HepG2 (cell line): ENCODE data around the gene KLHL17. TPM values are rescaled to one million over a fixed set of nuclear protein-coding genes. Genes with fewer than 3 reads are reported as not detected.
A peak's percentile ranks its signal among the peaks of the same experiment; 100 is the strongest.

Experiments
- ATF1 ChIP-seq: IDR thresholded peaks from 2 replicates; pipeline ENCODE4 v1.6.1; 2016; ENCODE audit warnings: mild to moderate bottlenecking, control low read depth
- BCL3 ChIP-seq: sonication (generic); formaldehyde crosslinking; IDR thresholded peaks from 2 replicates; pipeline ENCODE4 v1.5.1; 2020; ENCODE audit warnings: mild to moderate bottlenecking, missing genetic modification reagents, moderate library complexity
- FOSL2 ChIP-seq: sonication (generic); formaldehyde crosslinking; IDR thresholded peaks from 2 replicates; pipeline ENCODE4 v1.4.0; 2020; ENCODE audit warnings: missing genetic modification reagents
- FOXM1 ChIP-seq: sonication (generic); formaldehyde crosslinking; IDR thresholded peaks from 2 replicates; pipeline ENCODE4 v1.5.0; 2020; ENCODE audit warnings: missing genetic modification reagents
- NFAT5 ChIP-seq: sonication (generic); formaldehyde crosslinking; IDR thresholded peaks from 2 replicates; pipeline ENCODE4 v1.4.0; 2020; ENCODE audit warnings: missing genetic modification reagents
- PBX2 ChIP-seq: IDR thresholded peaks from 2 replicates; pipeline ENCODE4 v1.6.1; 2016; ENCODE audit warnings: control low read depth
- SALL1 ChIP-seq: sonication (generic); formaldehyde crosslinking; IDR thresholded peaks from 2 replicates; pipeline ENCODE4 v1.8.0; 2022; ENCODE audit warnings: mild to moderate bottlenecking, missing genetic modification reagents
- SAP130 ChIP-seq: IDR thresholded peaks from 2 replicates; pipeline ENCODE4 v1.6.1; 2016; ENCODE audit warnings: low read depth
- SP1 ChIP-seq, 2 experiments: fragments of 450-650 bp in 1 of 2; sonication (generic) in 1 of 2; formaldehyde crosslinking in 1 of 2; IDR thresholded peaks; 2 replicates each; pipeline versions ENCODE4 v1.4.0 to v1.6.1; 2016 to 2020; ENCODE audit warnings: missing genetic modification reagents in 1 of 2
- ZBTB25 ChIP-seq: IDR thresholded peaks from 2 replicates; pipeline ENCODE4 v1.6.1; 2018; ENCODE audit warnings: missing genetic modification reagents
- ZC3H13 ChIP-seq: sonication (generic); formaldehyde crosslinking; IDR thresholded peaks from 2 replicates; pipeline ENCODE4 v1.8.1; 2023; ENCODE audit warnings: mild to moderate bottlenecking, missing genetic modification reagents, moderate library complexity
- ZNF281 ChIP-seq: sonication (generic); formaldehyde crosslinking; IDR thresholded peaks from 2 replicates; pipeline ENCODE4 v1.4.0; 2020; ENCODE audit warnings: missing genetic modification reagents, borderline replicate concordance
- ZNF597 ChIP-seq: sonication (generic); formaldehyde crosslinking; IDR thresholded peaks from 2 replicates; pipeline ENCODE4 v1.5.0; 2020; ENCODE audit warnings: missing genetic modification reagents
- polyA plus RNA-seq, 8 experiments: library from polyadenylated mRNA; depleted of rRNA in 3 of 8; stranded (reverse) in 7 of 8; unstranded in 1 of 8; fragments of >200 nt; fragmentation: Illumina TruSeq in 4 of 8; extraction: Trizol in 4 of 8; gene quantifications; 2 replicates each; pipeline versions ENCODE4 v1.2.1 to v1.2.3, GENCODE V29; 2011 to 2016; ENCODE audit warnings: low read depth in 4 of 8, missing spikeins in 1 of 8, mixed read lengths in 1 of 8; ENCODE audit not compliant: insufficient read depth in 1 of 8
- total RNA-seq, 5 experiments: library from RNA; depleted of rRNA; stranded (reverse); fragments of >200 nt; fragmentation: Illumina TruSeq; extraction: Trizol; gene quantifications; 2 replicates each; pipeline ENCODE4 v1.2.3, GENCODE V29; 2016; ENCODE audit warnings: low read depth in 1 of 5

KLHL17 gene
- total and polyA plus RNA-seq, 2 of the 13 experiments (the other 11 are each of a cell fraction or from before 2014, with no cell fraction given), result 9.3 to 24.7 TPM

GRCh38 chr1:999725-1000356, 39.5 kb downstream of the KLHL17 start, which contains the start of gene HES4 (continued):
- TF ChIP-seq ZNF281 (CRISPR knock-in tag) (peak; percentile 43; the same call in 1 of the 2 replicates), ZNF597 (CRISPR knock-in tag) (no peak), PBX2 (CRISPR knock-in tag) (peak; percentile 77), SALL1 (CRISPR knock-in tag) (peak; percentile 34; the same call in 1 of the 2 replicates), ZBTB25 (0 out of 2 replicates have a peak, but pooled peaks have one; percentile 96), ATF1 (CRISPR knock-in tag) (no peak), BCL3 (no peak), FOSL2 (CRISPR knock-in tag) (no peak), SAP130 (CRISPR knock-in tag) (0 out of 2 replicates have a peak, but pooled peaks have one; percentile 46), ZC3H13 (CRISPR knock-in tag) (0 out of 2 replicates have a peak, but pooled peaks have one; percentile 58), FOXM1 (CRISPR knock-in tag) (no peak), SP1 (IDR thresholded peaks at IDR 0.05) (no peak), SP1 (CRISPR knock-in tag; IDR thresholded peaks at IDR 0.05) (no peak), NFAT5 (CRISPR knock-in tag) (no peak)
